Femur (tissue), 1 donor: ENCODE results near the gene PBX4.
"Not testable (repeated sequence)": the region's sequence is repeated elsewhere in the genome, so short reads cannot be mapped to it uniquely, and the experiment has no call there.

ENCODE experiments used
- DNase-seq: peaks from one replicate; pipeline ENCODE4 v3.0.0-alpha.2; 2017

PBX4 gene

GRCh38 chr19:19626516-19627472, 8.3 kb upstream of the PBX4 start:
- no peak for DNase-seq

DNA sequence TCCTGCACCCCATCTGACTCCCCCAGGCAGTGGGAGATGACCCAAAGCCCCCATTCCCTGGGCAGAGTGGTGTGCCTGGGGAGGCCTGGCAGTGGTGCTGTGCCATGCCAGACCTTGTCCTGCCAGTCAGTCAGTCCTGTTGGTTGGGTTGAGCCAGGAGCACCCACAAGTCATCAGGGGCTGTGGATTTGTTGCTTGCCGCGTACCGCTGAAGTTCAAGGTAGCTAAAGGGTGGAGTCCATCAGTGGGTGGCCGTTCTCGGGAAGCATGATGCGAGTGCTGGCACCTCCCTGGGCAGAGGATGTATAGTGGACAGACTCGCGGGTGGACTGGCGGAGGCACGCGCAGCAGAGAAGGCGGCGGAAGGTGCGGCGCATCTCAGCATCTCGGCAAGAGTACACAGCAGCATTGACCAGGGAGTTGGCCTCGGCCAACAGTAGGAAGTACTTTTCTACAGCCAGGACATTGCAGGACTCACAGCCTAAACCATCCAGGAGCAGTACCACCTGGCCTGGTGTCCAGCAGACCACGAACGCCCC, 5.6 kb upstream of the PBX4 start:
- no peak for DNase-seq

DNA sequence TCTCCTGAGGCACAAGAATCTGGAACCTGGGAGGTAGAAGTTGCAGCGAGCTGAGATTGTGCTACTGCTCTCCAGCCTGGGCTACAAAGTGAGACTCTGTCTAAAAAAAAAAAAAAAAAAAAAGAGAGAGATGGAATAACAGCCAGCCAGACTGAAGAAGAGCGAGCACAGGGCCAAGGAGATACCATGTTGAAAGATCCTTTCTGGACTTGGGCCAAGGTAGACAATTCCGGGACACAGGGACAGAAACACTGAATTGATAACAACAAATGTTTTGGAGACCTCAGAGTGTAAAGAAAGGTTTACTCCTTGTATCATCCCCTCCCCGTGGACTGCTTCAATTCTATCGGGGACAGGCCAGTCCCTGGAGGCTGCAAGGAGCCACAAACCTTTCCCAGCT, 4.9 kb upstream of the PBX4 start:
- DNase-seq = no peak

GRCh38 chr19:19619849-19620210, 1.3 kb upstream of the PBX4 start:
- DNase-seq = no peak

GRCh38 chr19:19619181-19619848, 828 bp upstream of the PBX4 start:
- no peak for DNase-seq

GRCh38 chr19:19615086-19615485, 3.4 kb downstream of the PBX4 start:
- no peak for DNase-seq

- DNase-seq = no peak
Measured at GRCh38 chr19:19613506-19613905, 5.0 kb downstream of the PBX4 start.

DNA sequence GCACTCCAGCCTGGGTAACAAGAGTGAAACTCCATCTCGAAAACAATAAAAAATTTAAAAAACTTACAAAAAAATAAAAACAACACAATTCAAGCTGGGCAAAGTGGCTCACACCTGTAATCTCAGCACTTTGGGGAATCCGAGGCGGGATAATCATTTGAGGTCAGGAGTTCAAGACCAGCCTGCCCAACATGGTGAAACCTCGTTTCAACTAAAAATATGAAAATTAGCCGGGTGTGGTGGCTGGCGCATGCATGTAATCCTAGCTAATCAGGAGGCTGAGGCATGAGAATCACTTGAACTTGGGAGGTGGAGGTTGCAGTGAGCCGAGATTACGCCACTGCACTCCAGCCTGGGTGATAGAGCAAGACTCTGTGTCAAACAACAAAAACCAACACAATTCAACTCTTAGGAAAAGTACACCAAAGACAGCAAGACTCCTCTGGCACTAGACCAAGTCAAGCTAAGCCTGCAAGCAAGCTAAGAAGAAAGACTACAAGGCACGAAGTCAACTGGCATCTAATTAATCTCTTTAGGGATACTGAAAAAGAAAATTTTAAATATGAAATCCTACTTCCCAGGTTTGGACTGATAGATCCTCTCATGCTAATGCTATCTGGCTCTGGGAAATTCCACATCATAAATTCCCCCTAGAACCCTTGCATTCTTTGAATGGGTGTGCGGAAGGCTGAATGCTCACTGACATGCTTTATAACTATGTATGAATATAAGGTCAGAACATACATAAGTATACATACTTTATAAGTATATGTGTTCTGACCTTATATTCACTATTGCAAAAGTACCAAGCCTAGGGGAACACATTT, 7.9 kb downstream of the PBX4 start:
- DNase-seq = no peak

- not testable (repeated sequence) for DNase-seq
Measured at GRCh38 chr19:19606686-19607085, 11.8 kb downstream of the PBX4 start.

DNA sequence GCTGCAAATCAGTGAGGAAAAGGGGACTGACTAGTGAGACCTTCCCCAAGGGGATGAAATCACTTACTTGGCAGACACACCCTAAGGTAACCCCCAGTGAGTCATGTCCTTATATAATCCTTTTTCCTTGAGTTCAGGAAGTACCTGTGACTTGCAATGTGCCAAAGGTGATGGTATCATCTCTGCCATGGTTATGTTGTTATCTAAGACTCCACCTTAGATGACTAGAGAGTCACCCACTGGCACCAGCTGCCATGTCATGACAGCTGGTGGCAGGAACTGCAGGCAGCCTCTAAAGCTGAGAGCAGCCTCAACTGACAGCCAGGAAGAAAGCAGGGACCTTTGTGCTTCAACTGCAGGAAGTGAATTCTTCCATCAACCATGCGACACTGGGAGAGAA, 12.5 kb downstream of the PBX4 start:
- no peak for DNase-seq

DNA sequence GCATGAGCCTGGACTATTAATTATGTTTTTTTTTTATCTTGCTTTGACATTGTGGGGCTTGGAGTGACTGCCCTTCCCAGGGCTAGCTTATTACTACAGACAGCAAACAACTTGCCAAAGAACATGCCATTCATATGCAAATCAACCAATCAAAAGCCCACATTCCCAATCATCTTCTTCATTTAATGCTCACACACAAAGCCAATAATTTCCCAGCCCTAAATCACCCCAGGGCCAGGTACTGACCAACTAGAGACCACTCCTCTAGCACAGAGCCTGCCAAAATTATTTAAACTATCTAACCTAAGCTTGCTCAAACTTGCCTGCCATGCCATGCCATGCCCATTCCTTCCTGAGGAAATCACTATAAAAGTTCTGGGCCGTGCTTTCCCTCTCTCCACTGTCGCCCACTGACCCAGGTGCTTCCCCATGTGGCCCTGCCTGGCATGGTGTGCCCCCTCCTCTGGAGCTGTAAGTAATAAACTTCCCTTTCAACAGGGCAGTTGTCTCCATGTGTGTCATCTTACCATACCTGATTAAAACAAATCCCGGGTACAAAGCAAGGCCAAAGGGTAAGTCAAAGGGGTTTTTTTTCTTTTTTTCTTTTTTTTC, 15.7 kb downstream of the PBX4 start:
- no peak for DNase-seq

- DNase-seq = no peak
Measured at GRCh38 chr19:19602136-19602712, 16.3 kb downstream of the PBX4 start.

- no peak for DNase-seq
Measured at GRCh38 chr19:19600793-19601330, 17.6 kb downstream of the PBX4 start.

DNA sequence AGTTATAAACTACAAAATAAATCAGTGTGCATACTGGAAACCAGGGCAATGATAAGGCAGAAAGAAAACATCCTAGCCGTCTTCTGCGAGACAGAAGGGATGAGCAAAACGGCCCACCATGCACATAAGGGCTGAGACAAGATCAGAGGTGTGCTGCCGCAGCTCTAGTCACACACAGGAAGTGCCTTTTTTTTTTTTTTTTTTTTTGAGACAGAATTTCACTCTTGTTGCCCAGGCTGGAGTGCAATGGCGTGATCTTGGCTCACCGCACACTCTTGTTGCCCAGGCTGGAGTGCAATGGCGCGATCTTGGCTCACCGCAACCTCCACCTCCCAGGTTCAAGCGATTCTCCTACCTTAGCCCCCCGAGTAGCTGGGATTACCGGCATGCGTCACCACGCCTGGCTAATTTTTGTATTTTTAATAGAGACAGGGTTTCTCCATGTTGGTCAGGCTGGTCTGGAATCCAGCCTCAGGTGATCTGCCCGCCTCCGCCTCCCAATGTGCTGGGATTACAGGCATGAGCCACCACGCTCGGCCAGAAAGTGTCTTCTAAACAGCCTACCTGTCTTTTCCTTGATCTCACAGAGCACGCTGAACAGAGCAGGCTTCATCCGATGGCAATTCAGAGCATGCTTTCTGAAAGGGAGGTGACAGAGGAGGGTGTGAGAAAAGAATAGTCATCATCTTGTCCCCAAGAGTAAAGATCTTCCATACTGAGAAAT, 19.6 kb downstream of the PBX4 start:
- not testable (repeated sequence) for DNase-seq

GRCh38 chr19:19597809-19598306, 20.6 kb downstream of the PBX4 start:
- DNase-seq = no peak

DNA sequence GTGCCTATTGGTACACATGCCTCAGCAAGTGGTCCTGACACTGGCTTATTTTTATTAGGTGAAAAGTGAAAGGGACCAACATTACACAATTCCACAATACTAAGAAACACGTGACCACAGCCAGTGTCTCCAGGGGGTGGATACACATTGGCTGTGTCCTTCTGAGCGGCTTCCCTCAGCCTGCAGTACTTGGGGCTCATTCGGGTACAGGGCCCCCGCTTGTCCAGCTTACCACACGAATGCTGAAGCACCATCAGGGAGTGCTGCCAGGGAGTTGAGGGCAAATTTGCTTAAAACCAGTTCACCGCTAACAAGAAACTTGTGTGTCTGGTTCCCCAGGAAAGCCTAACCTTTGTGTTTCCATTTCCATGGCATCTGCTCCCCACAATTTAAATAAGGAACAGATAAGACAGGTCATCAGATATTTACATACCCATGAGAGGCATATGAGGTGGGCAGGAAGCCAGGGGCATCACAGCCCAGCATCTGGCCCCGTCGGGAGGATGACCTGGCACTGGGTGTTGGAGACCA, 23.3 kb downstream of the PBX4 start:
- DNase-seq = no peak

DNA sequence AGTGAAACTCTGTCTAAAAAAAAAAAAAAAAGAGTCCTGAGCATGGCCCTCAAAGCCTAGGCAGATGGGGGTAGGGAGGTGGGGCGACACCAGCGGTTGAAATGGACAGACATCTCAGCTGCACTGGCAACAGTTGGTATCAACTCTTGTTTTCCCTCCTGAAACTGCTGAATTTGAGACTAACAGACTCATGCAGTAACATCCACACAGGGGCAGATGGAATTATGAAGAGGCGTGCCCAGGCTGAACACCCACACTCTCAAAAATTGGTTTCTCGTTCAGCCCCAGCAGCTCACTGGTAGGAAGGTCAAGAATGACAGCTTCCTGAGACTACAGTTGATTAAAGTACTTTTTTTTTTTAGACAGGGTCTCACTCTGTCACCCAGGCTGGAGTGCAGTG, 24.1 kb downstream of the PBX4 start:
- DNase-seq = no peak

- no peak for DNase-seq
Measured at GRCh38 chr19:19592690-19593089, 25.8 kb downstream of the PBX4 start.

- DNase-seq = peak; percentile 74
Measured at GRCh38 chr19:19591133-19591825, 27.2 kb downstream of the PBX4 start.

- no peak for DNase-seq
Measured at GRCh38 chr19:19588546-19588945, 29.9 kb downstream of the PBX4 start.
